T-helper 2 cell (primary cell): ENCODE data around the gene TIGD7.
"Not testable (repeated sequence)": the region's sequence is repeated elsewhere in the genome, so short reads cannot be mapped to it uniquely, and the experiment has no call there.

ENCODE experiments used
- DNase-seq, 5 experiments: peaks; one replicate each; pipeline versions ENCODE4 v3.0.0 to v3.0.0-alpha.2; 2012 to 2022

TIGD7 gene

GRCh38 chr16:3282730-3283542, 22.3 kb downstream of the TIGD7 start, which contains the start of gene ZNF263:
ZNF263 (plus strand) TSS chr16:3283491; CDS start chr16:3283819, 328 bp downstream.
- DNase-seq = peak; percentile 82 to 99 (median 87)

GRCh38 chr16:3282103-3282729, 23.0 kb downstream of the TIGD7 start:
- DNase-seq = no peak

GRCh38 chr16:3281222-3281820, 23.9 kb downstream of the TIGD7 start:
- no peak for DNase-seq

- DNase-seq = no peak
These were observed 28.6 kb downstream of the TIGD7 start for GRCh38 chr16:3276679-3277078.

- DNase-seq = no peak
These were observed 30.3 kb downstream of the TIGD7 start for GRCh38 chr16:3274947-3275346.

- no peak for DNase-seq
These were observed 30.7 kb downstream of the TIGD7 start for GRCh38 chr16:3274490-3274889.

- DNase-seq = not testable (repeated sequence)
These were observed 33.9 kb downstream of the TIGD7 start for GRCh38 chr16:3271281-3271680.

GRCh38 chr16:3270718-3271117, 34.5 kb downstream of the TIGD7 start:
- not testable (repeated sequence) for DNase-seq

- no peak for DNase-seq
These were observed 36.9 kb downstream of the TIGD7 start for GRCh38 chr16:3268294-3268693.

GRCh38 chr16:3266873-3267537, 38.2 kb downstream of the TIGD7 start:
- peak in 1 of 5 experiments; percentile 21 for DNase-seq

- DNase-seq = peak; percentile 89 to 99 (median 96)
These were observed 40.8 kb downstream of the TIGD7 start for GRCh38 chr16:3264137-3265036.

GRCh38 chr16:3262517-3262916, 42.7 kb downstream of the TIGD7 start:
- DNase-seq = no peak

- no peak for DNase-seq
These were observed 45.4 kb downstream of the TIGD7 start for GRCh38 chr16:3259836-3260235.

- DNase-seq = no peak
These were observed 48.3 kb downstream of the TIGD7 start for GRCh38 chr16:3256866-3257465.

- DNase-seq = no peak
These were observed 48.9 kb downstream of the TIGD7 start, which contains the start of gene MEFV for GRCh38 chr16:3256146-3256865. MEFV (minus strand) TSS chr16:3256633; CDS start chr16:3256587, 46 bp downstream.

GRCh38 chr16:3254309-3254708, 50.9 kb downstream of the TIGD7 start:
- no peak for DNase-seq

- no peak for DNase-seq
These were observed 52.3 kb downstream of the TIGD7 start for GRCh38 chr16:3252967-3253366.

GRCh38 chr16:3249451-3249850, 55.8 kb downstream of the TIGD7 start:
- DNase-seq = no peak

GRCh38 chr16:3249020-3249419, 56.2 kb downstream of the TIGD7 start:
- DNase-seq = no peak
